ENCODE results near the gene RBM28.

DNA sequence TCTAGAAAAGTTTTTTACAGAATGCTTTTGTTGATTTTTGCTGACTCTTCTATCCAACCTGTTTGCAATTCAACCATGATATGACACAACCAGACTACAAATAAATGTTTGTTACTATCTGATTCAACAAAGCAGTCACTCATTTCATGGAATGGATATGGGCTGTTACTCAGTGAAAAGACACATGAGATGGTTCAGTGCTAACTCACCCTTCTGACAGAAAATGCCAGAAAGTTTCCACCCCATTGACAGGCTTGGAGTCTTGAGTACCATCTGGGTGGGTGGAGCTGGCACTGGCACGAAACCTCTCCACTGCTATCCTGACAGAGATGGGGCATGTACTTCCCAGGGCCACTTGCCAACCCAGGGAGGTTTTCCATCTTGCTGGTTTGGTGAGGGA lies 39.5 kb downstream of the RBM28 start:
- no peak for TF ChIP-seq CTCF (IDR thresholded peaks at IDR 0.05)
- TF ChIP-seq POLR2A (IDR thresholded peaks at IDR 0.05) = no peak
